Cardiac muscle cell (in vitro differentiated cells and primary cell): ENCODE measurements around the gene TEKT5. TPM values are rescaled to one million over a fixed set of nuclear protein-coding genes. Genes with fewer than 3 reads are reported as not detected.

ENCODE experiments used
- DNase-seq, 2 donors: peaks; one replicate each; pipeline versions ENCODE4 v3.0.0 to v3.0.0-alpha.2; 2010 to 2017; ENCODE audit warnings: low read depth in 1 of 2, low spot score in 1 of 2
- H3K27ac ChIP-seq: fragments of 200-600 bp; sonication (generic); 2 replicates; pipeline ENCODE4 v1.5.1; 2016
- H3K27me3 ChIP-seq: fragments of 200-600 bp; sonication (generic); 2 replicates; pipeline ENCODE4 v1.6.0; 2016; ENCODE audit warnings: control low read depth
- H3K36me3 ChIP-seq: fragments of 200-600 bp; sonication (generic); 2 replicates; pipeline ENCODE4 v1.5.1; 2016; ENCODE audit warnings: control low read depth
- H3K4me1 ChIP-seq: fragments of 200-600 bp; sonication (generic); 2 replicates; pipeline ENCODE4 v1.8.1; 2017; ENCODE audit warnings: low read depth, mild to moderate bottlenecking, mixed run types
- H3K4me3 ChIP-seq: fragments of 200-600 bp; sonication (generic); 2 replicates; pipeline ENCODE4 v1.5.1; 2016; ENCODE audit warnings: mild to moderate bottlenecking
- H3K9me3 ChIP-seq: fragments of 200-600 bp; sonication (generic); 2 replicates; pipeline ENCODE4 v1.5.1; 2017; ENCODE audit warnings: low read depth, mild to moderate bottlenecking, control low read depth
- polyA plus RNA-seq: library from polyadenylated mRNA; unstranded; fragments of >200 nt; fragmentation: Nextera tagmentation; extraction: Ambion mirVana; gene quantifications from 2 replicates; pipeline ENCODE4 v1.2.1, GENCODE V29; 2016
- total RNA-seq: library from RNA; depleted of rRNA; stranded (reverse); fragments of >200 nt; gene quantifications from 2 replicates; pipeline ENCODE4 v1.2.3, GENCODE V29; 2016
- TF ChIP-seq, protein P1 (sequence below): IDR thresholded peaks from 2 replicates; pipeline ENCODE4 v1.5.1; 2012; ENCODE audit warnings: low read depth, mild to moderate bottlenecking, low read length

TEKT5 gene
- total and polyA plus RNA-seq, 2 experiments from 2014 or later = 0.48 TPM

DNA sequence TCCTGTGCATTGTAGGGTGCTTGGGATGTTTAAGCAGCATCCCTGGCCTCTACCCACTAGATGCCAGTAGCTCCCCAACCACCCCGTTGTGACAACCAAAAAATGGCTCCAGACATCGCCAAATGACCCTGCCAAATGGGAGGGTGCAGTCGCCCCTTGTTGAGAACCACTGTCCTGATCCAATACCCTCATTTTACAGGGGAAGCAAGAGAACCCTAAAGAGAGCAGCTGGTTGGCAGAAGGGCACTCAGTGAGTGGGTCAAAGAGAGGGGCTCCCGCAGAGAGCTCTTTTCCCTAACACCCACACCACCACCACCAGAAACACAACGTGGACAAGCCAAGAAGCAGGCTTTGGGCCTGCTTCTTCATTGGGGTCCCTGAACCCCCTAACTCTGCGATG lies 18.4 kb downstream of the TEKT5 start:
- no peaks in the 10 kb centered on the region for H3K27me3 ChIP-seq
- no peak overlapping the region for H3K27ac ChIP-seq
- H3K4me3 ChIP-seq = no peak overlapping the region
- TF ChIP-seq, protein P1, sequence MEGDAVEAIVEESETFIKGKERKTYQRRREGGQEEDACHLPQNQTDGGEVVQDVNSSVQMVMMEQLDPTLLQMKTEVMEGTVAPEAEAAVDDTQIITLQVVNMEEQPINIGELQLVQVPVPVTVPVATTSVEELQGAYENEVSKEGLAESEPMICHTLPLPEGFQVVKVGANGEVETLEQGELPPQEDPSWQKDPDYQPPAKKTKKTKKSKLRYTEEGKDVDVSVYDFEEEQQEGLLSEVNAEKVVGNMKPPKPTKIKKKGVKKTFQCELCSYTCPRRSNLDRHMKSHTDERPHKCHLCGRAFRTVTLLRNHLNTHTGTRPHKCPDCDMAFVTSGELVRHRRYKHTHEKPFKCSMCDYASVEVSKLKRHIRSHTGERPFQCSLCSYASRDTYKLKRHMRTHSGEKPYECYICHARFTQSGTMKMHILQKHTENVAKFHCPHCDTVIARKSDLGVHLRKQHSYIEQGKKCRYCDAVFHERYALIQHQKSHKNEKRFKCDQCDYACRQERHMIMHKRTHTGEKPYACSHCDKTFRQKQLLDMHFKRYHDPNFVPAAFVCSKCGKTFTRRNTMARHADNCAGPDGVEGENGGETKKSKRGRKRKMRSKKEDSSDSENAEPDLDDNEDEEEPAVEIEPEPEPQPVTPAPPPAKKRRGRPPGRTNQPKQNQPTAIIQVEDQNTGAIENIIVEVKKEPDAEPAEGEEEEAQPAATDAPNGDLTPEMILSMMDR = no peak
- no peaks in the 10 kb centered on the region for H3K4me1 ChIP-seq
- no peaks in the 10 kb centered on the region for H3K36me3 ChIP-seq
- DNase-seq = no peak
- no peaks in the 10 kb centered on the region for H3K9me3 ChIP-seq

DNA sequence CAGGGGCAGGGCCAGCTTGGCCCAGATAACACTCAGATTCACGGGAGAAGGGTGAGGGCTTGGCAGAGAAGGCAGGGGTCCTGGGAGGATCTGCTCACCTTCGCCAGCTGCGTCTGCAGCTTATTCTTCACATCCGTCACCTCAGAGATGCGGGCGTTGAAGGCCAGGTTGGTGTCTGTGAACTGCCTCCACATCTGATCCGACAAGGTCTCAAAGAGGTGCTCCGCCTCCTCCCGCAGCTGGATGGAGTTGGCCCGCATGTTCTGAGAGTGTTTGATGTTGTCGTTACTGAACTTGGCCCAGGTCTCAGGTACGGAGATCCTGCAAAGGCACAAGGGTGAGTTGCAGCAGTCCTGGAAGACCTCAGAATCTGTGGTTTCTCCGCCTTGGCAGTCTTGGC lies 18.9 kb downstream of the TEKT5 start:
- Histone ChIP-seq H3K9me3 (no peaks in the 10 kb centered on the region), H3K27ac (no peak overlapping the region), H3K4me1 (no peaks in the 10 kb centered on the region), H3K36me3 (no peaks in the 10 kb centered on the region), H3K4me3 (no peak overlapping the region), H3K27me3 (no peaks in the 10 kb centered on the region)
- no peak for DNase-seq
- TF ChIP-seq, protein P1 = no peak

DNA sequence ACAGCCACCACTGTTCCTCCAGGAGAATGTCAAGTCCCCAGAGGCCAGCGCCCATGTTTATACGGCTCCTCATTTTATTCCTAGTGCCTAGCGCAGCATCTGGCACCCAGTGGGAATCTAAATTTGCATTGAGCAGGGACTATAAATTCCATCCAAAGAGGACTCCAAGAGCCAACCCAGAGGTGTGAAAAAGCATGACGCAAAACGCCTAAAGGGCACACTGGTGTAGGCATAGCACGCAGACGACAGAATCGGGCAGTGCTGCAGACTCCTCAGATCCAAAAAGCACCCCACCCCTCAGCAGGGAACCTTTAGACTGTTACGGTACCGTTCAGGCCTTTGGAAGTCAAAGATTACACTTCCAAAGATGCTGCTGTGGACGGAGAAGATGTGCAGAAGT lies 19.5 kb downstream of the TEKT5 start:
- Histone ChIP-seq H3K4me3 (no peak overlapping the region), H3K4me1 (no peaks in the 10 kb centered on the region), H3K27me3 (no peaks in the 10 kb centered on the region), H3K9me3 (no peaks in the 10 kb centered on the region), H3K36me3 (no peaks in the 10 kb centered on the region), H3K27ac (no peak overlapping the region)
- TF ChIP-seq, protein P1 = no peak
- DNase-seq = no peak

GRCh38 chr16:10671729-10672128 lies 23.0 kb downstream of the TEKT5 start:
- Histone ChIP-seq H3K27ac (no peak overlapping the region), H3K9me3 (no peaks in the 10 kb centered on the region), H3K27me3 (no peaks in the 10 kb centered on the region), H3K36me3 (no peaks in the 10 kb centered on the region), H3K4me3 (no peak overlapping the region), H3K4me1 (no peaks in the 10 kb centered on the region)
- DNase-seq = no peak
- TF ChIP-seq, protein P1 = no peak

DNA sequence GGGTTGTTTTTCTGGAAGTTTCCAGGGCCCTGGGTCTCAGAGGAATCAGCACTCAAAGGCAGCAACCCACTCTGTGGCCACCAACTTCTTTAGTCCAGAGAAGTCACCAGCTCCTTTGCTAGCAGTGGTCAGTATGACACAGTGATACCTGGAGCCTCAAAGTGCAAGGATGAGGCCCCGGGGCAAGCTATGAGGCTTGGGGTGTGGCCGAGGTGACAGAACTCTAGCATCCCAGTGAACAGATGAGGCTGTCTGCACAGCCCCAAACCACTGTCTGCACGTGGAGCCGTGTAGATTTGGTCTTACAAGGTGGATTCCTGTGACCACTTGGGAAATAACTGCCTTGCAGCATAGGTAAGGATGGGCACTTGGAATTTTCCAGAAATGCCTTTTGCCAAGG lies 24.9 kb downstream of the TEKT5 start:
- Histone ChIP-seq H3K36me3 (no peaks in the 10 kb centered on the region), H3K4me1 (no peaks in the 10 kb centered on the region), H3K27ac (no peak overlapping the region), H3K27me3 (no peaks in the 10 kb centered on the region), H3K9me3 (no peaks in the 10 kb centered on the region), H3K4me3 (no peak overlapping the region)
- TF ChIP-seq, protein P1 = no peak
- DNase-seq = no peak
